IPS-18a (cell line): Measurements from ENCODE around the gene STAT5A.
"Not testable (repeated sequence)": the region's sequence is repeated elsewhere in the genome, so short reads cannot be mapped to it uniquely, and the experiment has no call there.

Experiments used
- H3K27ac ChIP-seq: one replicate; pipeline ENCODE4 v1.5.1; 2013; ENCODE audit warnings: low read length
- H3K27me3 ChIP-seq: one replicate; pipeline ENCODE4 v1.6.1; 2013; ENCODE audit warnings: mild to moderate bottlenecking, low read length; ENCODE audit not compliant: control insufficient read depth, insufficient read depth
- H3K36me3 ChIP-seq: one replicate; pipeline ENCODE4 v1.6.1; 2013; ENCODE audit warnings: low read depth, low read length; ENCODE audit not compliant: control insufficient read depth
- H3K4me1 ChIP-seq: one replicate; pipeline ENCODE4 v1.6.1; 2013; ENCODE audit warnings: low read depth, low read length; ENCODE audit not compliant: control insufficient read depth
- H3K4me3 ChIP-seq: one replicate; pipeline ENCODE4 v1.5.1; 2013; ENCODE audit warnings: low read length
- H3K9ac ChIP-seq: one replicate; pipeline ENCODE4 v1.6.1; 2013; ENCODE audit warnings: mild to moderate bottlenecking, low read length, moderate library complexity
- H3K9me3 ChIP-seq: one replicate; pipeline ENCODE4 v1.6.1; 2013; ENCODE audit warnings: low read depth, low read length; ENCODE audit not compliant: control insufficient read depth

Gene STAT5A

DNA sequence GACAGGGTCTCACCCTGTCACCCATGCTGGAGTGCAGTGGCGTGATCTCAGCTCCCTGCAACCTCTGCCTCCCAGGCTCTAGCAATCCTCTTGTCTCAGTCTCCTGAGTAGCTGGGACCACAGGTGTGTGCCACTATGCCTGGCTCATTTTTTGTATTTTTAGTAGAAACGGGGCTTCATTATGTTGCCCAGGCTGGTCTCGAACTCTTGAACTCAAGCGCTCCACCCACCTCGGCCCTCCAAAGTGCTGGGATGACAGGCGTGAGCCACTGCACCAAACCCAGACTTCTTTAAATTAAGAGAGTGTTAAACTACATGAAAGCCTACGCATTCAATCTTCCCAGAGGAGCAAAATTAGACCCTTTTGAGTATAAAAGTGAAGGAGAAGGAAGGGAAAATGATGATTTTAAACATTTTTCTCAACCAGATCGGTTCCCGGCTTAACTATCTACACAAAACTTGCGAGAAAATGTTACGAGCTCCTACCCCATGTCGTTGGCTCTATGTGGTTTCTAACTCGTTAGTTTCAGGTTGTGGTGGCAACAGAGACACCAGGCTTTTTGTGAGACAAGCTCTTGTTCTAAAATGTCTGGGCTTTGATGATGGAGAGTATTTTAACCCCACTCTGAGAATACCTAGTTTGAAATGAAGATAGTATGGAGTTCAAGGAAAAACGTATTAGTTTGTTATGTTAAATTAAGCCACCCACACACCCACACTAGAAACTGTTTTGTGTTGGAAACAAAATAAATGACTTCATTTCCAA, 38.4 kb upstream of the STAT5A start:
- no peak overlapping the region for H3K27ac ChIP-seq
- no peak overlapping the region for H3K4me3 ChIP-seq
- H3K4me1 ChIP-seq = no peaks in the 10 kb centered on the region
- no peak overlapping the region for H3K9ac ChIP-seq
- H3K36me3 ChIP-seq = no peaks in the 10 kb centered on the region
- H3K9me3 ChIP-seq = no peaks in the 10 kb centered on the region
- no peaks in the 10 kb centered on the region for H3K27me3 ChIP-seq

DNA sequence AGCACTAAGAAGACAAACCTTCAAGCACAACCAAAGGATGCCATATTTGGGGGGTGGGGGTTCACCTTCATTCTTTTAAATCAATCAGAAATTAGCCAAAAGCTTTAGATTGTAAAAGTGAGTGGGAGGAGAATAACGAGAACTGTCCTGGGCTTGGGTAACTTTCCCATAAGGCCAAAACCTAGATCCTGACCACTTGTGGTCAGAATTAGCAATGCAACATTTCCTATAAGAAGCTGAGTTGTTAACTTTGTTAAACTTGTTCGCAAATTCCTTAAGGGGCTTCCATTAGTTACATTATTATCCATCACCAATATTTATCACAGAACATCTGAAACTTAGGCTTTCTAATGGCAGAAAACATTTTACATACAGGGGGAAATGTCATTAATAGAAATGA, 37.2 kb upstream of the STAT5A start:
- no peaks in the 10 kb centered on the region for H3K4me1 ChIP-seq
- H3K27ac ChIP-seq = no peak overlapping the region
- no peaks in the 10 kb centered on the region for H3K27me3 ChIP-seq
- no peaks in the 10 kb centered on the region for H3K36me3 ChIP-seq
- no peak overlapping the region for H3K9ac ChIP-seq
- no peak overlapping the region for H3K4me3 ChIP-seq
- no peaks in the 10 kb centered on the region for H3K9me3 ChIP-seq

DNA sequence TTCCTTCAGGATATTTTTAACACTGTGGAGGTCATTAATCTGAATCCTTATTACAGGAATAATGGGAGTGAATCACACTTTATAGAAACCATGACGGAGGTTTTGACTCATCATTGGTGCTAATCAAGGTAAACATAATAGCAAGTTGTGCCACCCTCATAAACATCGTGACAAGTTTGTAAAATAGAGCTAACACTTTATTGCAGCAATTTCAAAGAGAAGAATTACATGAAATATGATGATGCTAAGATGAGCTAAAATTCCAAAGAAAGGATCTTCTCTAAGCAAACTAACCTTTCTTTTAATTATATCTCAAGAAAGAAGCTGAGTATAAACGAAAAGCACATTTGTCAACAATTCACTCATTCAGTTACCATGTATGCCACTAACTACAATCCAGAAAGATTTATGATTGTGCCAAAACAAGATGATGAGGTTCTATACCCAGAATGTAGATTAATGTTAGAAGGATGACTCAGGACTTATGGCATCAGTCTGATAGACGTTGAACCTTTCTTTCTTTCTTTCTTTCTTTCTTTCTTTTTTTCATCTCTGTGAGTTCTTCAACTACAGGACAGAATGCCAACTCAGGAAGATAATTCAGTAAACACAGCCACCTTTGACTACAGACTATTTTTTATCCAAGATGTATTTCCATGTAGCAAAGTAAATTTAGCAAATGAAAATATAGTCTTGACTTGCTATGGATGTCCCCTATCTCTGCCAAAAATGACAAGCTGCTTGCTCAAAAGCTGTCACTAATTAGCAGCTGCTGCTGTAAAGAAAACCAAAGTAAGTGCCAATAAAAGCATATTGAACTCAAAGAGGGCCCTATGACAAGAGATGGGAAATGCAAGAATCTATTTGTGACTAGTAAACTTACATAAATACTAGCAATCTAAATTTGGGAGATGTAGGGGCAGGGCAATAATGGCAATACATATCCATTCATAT, 35.4 kb upstream of the STAT5A start:
- no peaks in the 10 kb centered on the region for H3K4me1 ChIP-seq
- H3K9me3 ChIP-seq = no peaks in the 10 kb centered on the region
- H3K36me3 ChIP-seq = no peaks in the 10 kb centered on the region
- no peaks in the 10 kb centered on the region for H3K27me3 ChIP-seq
- H3K4me3 ChIP-seq = no peak overlapping the region
- H3K9ac ChIP-seq = no peak overlapping the region
- H3K27ac ChIP-seq = no peak overlapping the region

DNA sequence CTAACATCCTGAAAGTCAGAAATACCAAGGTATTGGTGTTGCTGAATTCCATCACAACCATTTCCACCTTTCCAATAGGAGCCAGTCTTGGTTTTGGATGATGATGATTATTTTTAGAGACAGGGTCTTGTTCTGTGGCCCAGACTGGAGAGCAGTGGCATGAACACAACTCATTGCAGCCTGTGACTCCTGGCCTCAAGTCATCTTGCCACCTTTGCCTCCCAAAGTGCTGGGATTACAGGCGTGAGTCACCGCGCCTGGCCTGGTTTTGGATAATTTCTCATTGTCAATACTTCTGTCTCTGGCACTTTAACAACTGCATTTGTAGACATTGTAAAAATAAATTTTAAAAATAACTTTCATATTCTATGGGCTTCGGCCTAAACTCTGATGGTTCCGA, 34.7 kb upstream of the STAT5A start:
- Histone ChIP-seq H3K9me3 (no peaks in the 10 kb centered on the region), H3K27ac (no peak overlapping the region), H3K36me3 (no peaks in the 10 kb centered on the region), H3K27me3 (no peaks in the 10 kb centered on the region), H3K4me1 (no peaks in the 10 kb centered on the region), H3K4me3 (no peak overlapping the region), H3K9ac (no peak overlapping the region)

DNA sequence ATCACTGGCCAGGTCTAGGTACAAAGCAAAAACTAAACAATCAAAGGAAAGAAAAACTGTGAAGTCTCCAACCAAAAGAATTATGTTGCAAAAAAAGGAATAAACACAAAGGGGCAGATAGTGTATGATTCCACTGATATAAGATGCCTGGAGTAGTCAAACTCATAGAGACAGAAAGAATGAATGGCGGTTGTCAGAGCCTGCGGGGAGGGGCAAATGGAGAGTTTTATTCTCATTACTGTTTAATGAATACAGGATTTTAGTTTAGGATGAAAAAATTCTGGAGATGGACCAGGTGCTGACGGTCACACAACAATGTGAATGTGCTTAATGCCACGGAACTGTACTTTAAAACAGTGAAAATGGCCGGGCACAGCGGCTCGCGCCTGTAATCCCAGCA, 32.9 kb upstream of the STAT5A start:
- H3K4me3 ChIP-seq = no peak overlapping the region
- no peak overlapping the region for H3K27ac ChIP-seq
- no peaks in the 10 kb centered on the region for H3K36me3 ChIP-seq
- H3K9me3 ChIP-seq = no peaks in the 10 kb centered on the region
- H3K4me1 ChIP-seq = no peaks in the 10 kb centered on the region
- no peaks in the 10 kb centered on the region for H3K27me3 ChIP-seq
- H3K9ac ChIP-seq = no peak overlapping the region

DNA sequence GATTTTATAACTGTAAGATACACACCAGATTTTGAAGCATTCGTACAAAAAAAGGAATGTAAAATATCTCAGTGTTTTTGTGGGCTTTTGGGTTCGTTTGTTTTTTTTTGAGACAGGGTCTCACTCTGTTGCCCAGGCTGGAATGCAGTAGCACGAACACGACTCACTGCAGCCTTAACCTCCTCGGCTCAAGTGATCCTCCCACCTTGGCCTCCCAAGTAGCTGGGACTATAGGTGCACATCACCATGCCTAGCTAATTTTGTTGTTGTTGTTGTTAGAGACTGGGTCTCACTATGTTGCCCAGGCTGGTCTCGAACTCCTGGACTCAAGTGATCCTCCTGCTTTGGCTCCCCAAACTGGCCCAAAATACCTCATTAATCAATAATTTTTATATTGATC, 28.0 kb upstream of the STAT5A start:
- Histone ChIP-seq H3K36me3 (no peaks in the 10 kb centered on the region), H3K27me3 (no peaks in the 10 kb centered on the region), H3K4me1 (no peaks in the 10 kb centered on the region), H3K4me3 (no peak overlapping the region), H3K9ac (no peak overlapping the region), H3K27ac (no peak overlapping the region), H3K9me3 (no peaks in the 10 kb centered on the region)

DNA sequence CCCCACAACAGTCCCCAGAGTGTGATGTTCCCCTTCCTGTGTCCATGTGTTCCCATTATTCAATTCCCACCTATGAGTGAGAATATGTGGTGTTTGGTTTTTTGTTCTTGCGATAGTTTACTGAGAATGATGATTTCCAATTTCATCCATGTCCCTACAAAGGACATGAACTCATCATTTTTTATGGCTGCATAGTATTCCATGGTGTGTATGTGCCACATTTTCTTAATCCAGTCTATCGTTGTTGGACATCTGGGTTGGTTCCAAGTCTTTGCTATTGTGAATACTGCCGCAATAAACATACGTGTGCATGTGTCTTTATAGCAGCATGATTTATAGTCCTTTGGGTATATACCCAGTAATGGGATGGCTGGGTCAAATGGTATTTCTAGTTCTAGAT, 23.9 kb upstream of the STAT5A start:
- not testable (repeated sequence) for H3K9ac ChIP-seq, H3K27ac ChIP-seq, H3K36me3 ChIP-seq, H3K9me3 ChIP-seq, H3K4me1 ChIP-seq, H3K27me3 ChIP-seq, H3K4me3 ChIP-seq

DNA sequence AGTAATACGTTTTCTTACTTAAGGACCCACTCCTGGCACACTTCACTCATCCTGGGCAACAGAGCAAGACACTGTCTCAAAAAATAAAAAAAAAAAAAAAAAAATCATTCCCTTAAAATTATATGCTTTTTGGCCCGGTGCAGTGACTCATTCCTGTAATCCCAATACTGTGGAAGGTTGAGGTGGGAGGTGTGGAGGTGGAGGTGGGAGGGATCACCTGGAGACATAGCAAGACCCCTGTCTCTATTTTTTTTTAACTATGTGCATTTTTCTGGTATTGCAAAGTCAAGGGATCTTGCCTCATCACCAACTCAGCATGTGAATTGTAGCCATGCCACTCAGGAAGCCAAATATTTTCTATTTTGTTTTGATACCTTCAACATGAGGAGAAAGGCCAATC, 21.8 kb upstream of the STAT5A start:
- Histone ChIP-seq H3K27ac (no peak overlapping the region), H3K9me3 (no peaks in the 10 kb centered on the region), H3K9ac (no peak overlapping the region), H3K4me1 (no peaks in the 10 kb centered on the region), H3K36me3 (no peaks in the 10 kb centered on the region), H3K27me3 (no peaks in the 10 kb centered on the region), H3K4me3 (no peak overlapping the region)

DNA sequence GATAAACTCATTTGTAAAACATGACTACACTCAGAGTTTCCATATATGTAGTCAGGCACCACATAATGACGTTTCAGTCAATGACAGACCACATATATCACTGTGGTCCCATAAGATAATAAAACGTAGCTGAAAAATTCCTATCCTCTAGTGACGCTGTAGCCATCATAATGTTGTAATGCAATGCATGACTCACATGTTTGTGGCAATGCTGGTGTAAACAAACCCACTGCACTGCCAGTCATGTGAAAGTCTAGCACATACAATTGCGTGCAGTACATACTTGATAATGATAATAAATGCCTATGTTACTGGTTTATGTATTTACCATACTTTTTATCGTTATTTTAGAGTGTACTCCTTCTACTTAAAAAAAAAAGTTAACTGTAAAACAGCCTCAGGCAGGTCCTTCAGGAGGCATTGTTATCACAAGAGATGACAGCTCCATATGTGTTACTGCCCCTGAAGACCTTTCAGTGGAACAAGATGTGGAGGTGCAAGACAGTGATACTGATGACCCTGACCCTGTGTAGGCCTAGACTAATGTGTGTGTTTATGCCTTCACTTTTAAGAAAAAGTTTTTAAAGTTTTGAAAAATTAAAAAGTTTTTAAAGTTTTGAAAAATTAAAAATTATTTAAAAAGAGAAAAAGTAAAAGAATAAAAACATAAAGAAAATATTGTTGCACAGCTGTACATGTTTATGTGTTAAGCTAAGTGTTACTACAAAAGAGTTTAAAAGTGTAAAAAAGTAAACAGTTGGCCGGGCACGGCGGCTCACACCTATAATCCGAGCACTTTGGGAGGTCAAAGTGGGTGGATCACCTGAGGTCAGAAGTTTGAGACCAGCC, 21.2 kb upstream of the STAT5A start:
- peaks cover 4% of the 10 kb centered on the region for H3K4me1 ChIP-seq
- no peak overlapping the region for H3K27ac ChIP-seq
- H3K9me3 ChIP-seq = no peaks in the 10 kb centered on the region
- H3K27me3 ChIP-seq = no peaks in the 10 kb centered on the region
- no peak overlapping the region for H3K4me3 ChIP-seq
- no peak overlapping the region for H3K9ac ChIP-seq
- no peaks in the 10 kb centered on the region for H3K36me3 ChIP-seq

DNA sequence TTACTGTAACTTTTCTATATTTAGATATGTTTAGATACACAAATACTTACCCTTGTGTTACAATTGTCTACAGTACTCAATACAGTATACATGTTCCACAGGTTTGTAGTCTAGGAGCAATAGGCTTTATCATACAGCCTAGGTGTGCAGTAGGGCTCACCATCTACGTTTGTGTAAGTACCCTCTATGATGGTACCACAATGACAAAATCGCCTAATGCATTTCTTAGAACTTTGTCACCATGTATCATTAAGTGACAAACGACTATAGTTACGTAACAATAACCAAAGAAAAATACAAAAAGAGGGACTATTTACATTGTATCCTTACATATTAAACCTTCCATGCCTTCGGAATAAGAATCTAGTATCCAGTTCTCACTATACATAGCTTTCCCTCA, 20.1 kb upstream of the STAT5A start:
- Histone ChIP-seq H3K36me3 (no peaks in the 10 kb centered on the region), H3K9me3 (no peaks in the 10 kb centered on the region), H3K4me1 (peaks cover 15% of the 10 kb centered on the region), H3K4me3 (no peak overlapping the region), H3K9ac (no peak overlapping the region), H3K27ac (no peak overlapping the region), H3K27me3 (no peaks in the 10 kb centered on the region)

DNA sequence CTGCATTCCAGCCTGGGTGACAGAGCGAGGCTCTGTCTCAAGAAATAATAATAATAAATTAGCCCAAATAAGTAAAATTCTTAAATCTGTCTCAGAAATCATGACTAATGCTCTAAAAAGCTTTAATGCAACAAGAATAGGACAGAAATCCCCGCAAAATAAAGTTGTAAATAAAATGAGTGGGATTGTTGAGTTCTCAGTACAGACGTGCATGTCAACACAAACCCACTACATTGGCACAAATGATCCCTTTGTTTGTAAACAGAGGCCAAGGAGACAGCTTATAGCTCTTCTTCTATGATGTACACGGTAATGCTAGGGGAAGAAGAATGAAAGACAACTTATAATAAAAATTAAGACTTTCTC, 18.1 kb upstream of the STAT5A start:
- no peak overlapping the region for H3K9ac ChIP-seq
- no peaks in the 10 kb centered on the region for H3K36me3 ChIP-seq
- H3K4me1 ChIP-seq = peaks cover 32% of the 10 kb centered on the region
- H3K9me3 ChIP-seq = no peaks in the 10 kb centered on the region
- H3K27me3 ChIP-seq = no peaks in the 10 kb centered on the region
- no peak overlapping the region for H3K4me3 ChIP-seq
- no peak overlapping the region for H3K27ac ChIP-seq
